HEK293 (cell line): ENCODE data around the gene PRKAG2.

Experiments
- CTCF ChIA-PET: fragments of 350-600 bp; formaldehyde crosslinking; extraction: SDS; loops from one replicate; lab custom pipeline; 2021; ENCODE audit warnings: antibody characterized with exemption; lab: Yijun Ruan, JAX
- POLR2A ChIA-PET: fragments of 300-600 bp; formaldehyde crosslinking; extraction: SDS; loops from one replicate; lab custom pipeline; 2020; ENCODE audit warnings: antibody characterized with exemption, inconsistent platforms; lab: Yijun Ruan, JAX
- H3K27ac ChIP-seq: fragments of 200-500 bp; sonication (Bioruptor generic); 2 replicates; pipeline ENCODE4 v1.5.1; 2014; ENCODE audit warnings: low read depth, low read length, control low read depth, inconsistent platforms; ENCODE audit errors: extremely low read depth
- H3K36me3 ChIP-seq, 2 experiments: fragments of 200-500 bp in 1 of 2; sonication (Bioruptor generic) in 1 of 2; 1 replicate in 1 of 2; 2 replicates in 1 of 2; pipeline ENCODE4 v1.5.1; 2014 to 2017; ENCODE audit warnings: inconsistent platforms in 2 of 2, low read length in 2 of 2; ENCODE audit not compliant: control insufficient read depth in 2 of 2, insufficient read depth in 1 of 2
- H3K4me1 ChIP-seq: fragments of 200-500 bp; sonication (Bioruptor generic); 2 replicates; pipeline ENCODE4 v1.5.1; 2014; ENCODE audit warnings: mild to moderate bottlenecking, low read length, inconsistent platforms; ENCODE audit not compliant: control insufficient read depth, insufficient read depth
- H3K4me3 ChIP-seq: 2 replicates; pipeline ENCODE4 v1.5.1; 2011; ENCODE audit warnings: low read depth, mild to moderate bottlenecking, control low read depth, low read length, moderate library complexity
- H3K9me3 ChIP-seq: fragments of 200-500 bp; sonication (Bioruptor generic); 2 replicates; pipeline ENCODE4 v1.5.1; 2014; ENCODE audit warnings: low read depth, low read length, inconsistent platforms; ENCODE audit not compliant: control insufficient read depth, insufficient read depth
- EGR2 ChIP-seq: fragments of 450-650 bp; formaldehyde crosslinking; IDR thresholded peaks from 2 replicates; pipeline ENCODE4 v1.5.1; 2016; ENCODE audit warnings: low read depth, missing biosample characterization, missing genetic modification characterization
- GLI4 ChIP-seq: fragments of 450-650 bp; formaldehyde crosslinking; IDR thresholded peaks from 2 replicates; pipeline ENCODE4 v1.5.1; 2016; ENCODE audit warnings: missing biosample characterization, missing genetic modification characterization
- KLF10 ChIP-seq: fragments of 450-650 bp; IDR thresholded peaks from 2 replicates; pipeline ENCODE4 v1.5.1; 2018; ENCODE audit warnings: missing biosample characterization, mild to moderate bottlenecking, missing genetic modification characterization
- KLF9 ChIP-seq: fragments of 450-650 bp; formaldehyde crosslinking; IDR thresholded peaks from 2 replicates; pipeline ENCODE4 v1.5.1; 2016; ENCODE audit warnings: missing biosample characterization, missing genetic modification characterization, low read depth
- SP3 ChIP-seq: fragments of 450-650 bp; formaldehyde crosslinking; IDR thresholded peaks from 2 replicates; pipeline ENCODE4 v1.5.1; 2016; ENCODE audit warnings: missing biosample characterization, missing genetic modification characterization
- ZBTB1 ChIP-seq: fragments of 450-650 bp; formaldehyde crosslinking; IDR thresholded peaks from 2 replicates; pipeline ENCODE4 v1.5.1; 2016; ENCODE audit warnings: missing biosample characterization, missing genetic modification characterization
- ZBTB17 ChIP-seq: fragments of 450-650 bp; formaldehyde crosslinking; IDR thresholded peaks from 2 replicates; pipeline ENCODE4 v1.5.1; 2016; ENCODE audit warnings: missing biosample characterization, missing genetic modification characterization
- ZNF19 ChIP-seq: fragments of 450-650 bp; formaldehyde crosslinking; IDR thresholded peaks from 2 replicates; pipeline ENCODE4; 2016; ENCODE audit warnings: missing biosample characterization, missing genetic modification characterization, low read depth
- ZNF202 ChIP-seq: fragments of 450-650 bp; formaldehyde crosslinking; IDR thresholded peaks from 2 replicates; pipeline ENCODE4 v1.5.1; 2016; ENCODE audit warnings: missing biosample characterization, missing genetic modification characterization, borderline replicate concordance
- ZNF324 ChIP-seq: fragments of 450-650 bp; formaldehyde crosslinking; IDR thresholded peaks from 2 replicates; pipeline ENCODE4 v1.5.1; 2016; ENCODE audit warnings: missing biosample characterization, missing genetic modification characterization
- ZNF350 ChIP-seq: fragments of 450-650 bp; formaldehyde crosslinking; IDR thresholded peaks from 2 replicates; pipeline ENCODE4 v1.5.0; 2017; ENCODE audit warnings: missing biosample characterization, mild to moderate bottlenecking, missing genetic modification characterization
- ZNF366 ChIP-seq: fragments of 450-650 bp; formaldehyde crosslinking; conservative IDR thresholded peaks from 2 replicates; pipeline ENCODE4 v1.5.1; 2016; ENCODE audit warnings: missing biosample characterization, missing genetic modification characterization
- ZNF423 ChIP-seq: fragments of 450-650 bp; formaldehyde crosslinking; IDR thresholded peaks from 2 replicates; pipeline ENCODE4 v1.5.1; 2016; ENCODE audit warnings: missing biosample characterization, missing genetic modification characterization
- ZNF610 ChIP-seq: fragments of 450-650 bp; formaldehyde crosslinking; IDR thresholded peaks from 2 replicates; pipeline ENCODE4 v1.5.1; 2016; ENCODE audit warnings: missing biosample characterization, missing genetic modification characterization, borderline replicate concordance
- ZNF664 ChIP-seq: fragments of 450-650 bp; formaldehyde crosslinking; IDR thresholded peaks from 2 replicates; pipeline ENCODE4 v1.5.1; 2016; ENCODE audit warnings: missing biosample characterization, missing genetic modification characterization
- TF ChIP-seq, protein P1 (sequence below): fragments of 450-650 bp; formaldehyde crosslinking; IDR thresholded peaks from 2 replicates; pipeline ENCODE4 v1.5.1; 2017; ENCODE audit warnings: missing biosample characterization, missing genetic modification characterization
- TF ChIP-seq, protein P2 (sequence below): fragments of 450-650 bp; formaldehyde crosslinking; IDR thresholded peaks from 2 replicates; pipeline ENCODE4 v1.5.1; 2016; ENCODE audit warnings: missing biosample characterization, missing genetic modification characterization
- TF ChIP-seq, protein P3 (sequence below): fragments of 450-650 bp; formaldehyde crosslinking; IDR thresholded peaks from 2 replicates; pipeline ENCODE4 v1.5.1; 2016; ENCODE audit warnings: missing biosample characterization, missing genetic modification characterization
- TF ChIP-seq, protein P4 (sequence below): fragments of 450-650 bp; formaldehyde crosslinking; optimal IDR thresholded peaks from 2 replicates; pipeline ENCODE3; 2016; ENCODE audit warnings: missing biosample characterization, mild to moderate bottlenecking, missing genetic modification characterization
- TF ChIP-seq, protein P5 (sequence below): fragments of 450-650 bp; formaldehyde crosslinking; IDR thresholded peaks from 2 replicates; pipeline ENCODE4 v1.5.1; 2016; ENCODE audit warnings: missing biosample characterization, missing genetic modification characterization
- TF ChIP-seq, protein P6 (sequence below): fragments of 450-650 bp; formaldehyde crosslinking; IDR thresholded peaks from 2 replicates; pipeline ENCODE4 v1.5.1; 2016; ENCODE audit warnings: missing biosample characterization, missing genetic modification characterization
- TF ChIP-seq, protein P7 (sequence below): fragments of 450-650 bp; formaldehyde crosslinking; IDR thresholded peaks from 2 replicates; pipeline ENCODE4 v1.5.1; 2016; ENCODE audit warnings: missing biosample characterization, missing genetic modification characterization, borderline replicate concordance

PRKAG2 gene

DNA sequence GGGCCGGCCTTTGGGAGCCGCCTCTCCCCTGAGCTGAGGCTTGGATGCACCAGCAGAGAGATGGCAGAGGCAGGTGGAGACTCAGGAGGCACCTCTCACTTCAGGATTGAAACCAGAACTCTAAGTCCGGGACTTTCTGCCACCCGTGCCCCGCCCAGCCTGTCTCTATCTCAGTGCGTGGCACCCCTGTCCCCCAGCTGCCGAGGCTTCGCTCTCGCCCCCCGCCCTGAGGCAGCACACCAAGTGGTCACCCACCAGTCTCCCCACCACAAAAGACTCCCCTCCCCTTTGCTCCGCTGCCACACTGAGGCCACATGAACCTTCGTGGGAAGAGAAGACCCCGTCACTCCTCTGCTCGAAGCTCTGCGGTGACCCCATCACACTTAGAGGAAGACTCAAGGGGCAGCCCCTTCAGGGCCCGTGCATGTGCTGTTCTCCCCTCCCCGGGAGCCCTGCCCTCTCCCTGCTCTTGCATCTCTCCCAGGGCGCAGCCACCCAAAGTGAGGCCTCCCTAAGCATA is 166.7 kb downstream of the PRKAG2 start:
- POLR2A ChIA-PET, result no interaction called here
- no peak overlapping the region for H3K27ac ChIP-seq
- CTCF ChIA-PET, result interaction anchor here (0.7 kb wide), 2 partner anchors 67 to 90 kb away, joined by 3 to 4 read pairs; no protein-coding TSS in a partner anchor
- peaks cover 0 to 9% of the 10 kb centered on the region in 2 experiments; a peak in 1 of 3 replicates for H3K36me3 ChIP-seq
- no peak overlapping the region for H3K4me3 ChIP-seq
- TF ChIP-seq, protein P1, sequence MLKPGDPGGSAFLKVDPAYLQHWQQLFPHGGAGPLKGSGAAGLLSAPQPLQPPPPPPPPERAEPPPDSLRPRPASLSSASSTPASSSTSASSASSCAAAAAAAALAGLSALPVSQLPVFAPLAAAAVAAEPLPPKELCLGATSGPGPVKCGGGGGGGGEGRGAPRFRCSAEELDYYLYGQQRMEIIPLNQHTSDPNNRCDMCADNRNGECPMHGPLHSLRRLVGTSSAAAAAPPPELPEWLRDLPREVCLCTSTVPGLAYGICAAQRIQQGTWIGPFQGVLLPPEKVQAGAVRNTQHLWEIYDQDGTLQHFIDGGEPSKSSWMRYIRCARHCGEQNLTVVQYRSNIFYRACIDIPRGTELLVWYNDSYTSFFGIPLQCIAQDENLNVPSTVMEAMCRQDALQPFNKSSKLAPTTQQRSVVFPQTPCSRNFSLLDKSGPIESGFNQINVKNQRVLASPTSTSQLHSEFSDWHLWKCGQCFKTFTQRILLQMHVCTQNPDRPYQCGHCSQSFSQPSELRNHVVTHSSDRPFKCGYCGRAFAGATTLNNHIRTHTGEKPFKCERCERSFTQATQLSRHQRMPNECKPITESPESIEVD (tag by site-specific recombination), result no peak
- no peak for TF ChIP-seq ZNF19 (tag by site-specific recombination)
- TF ChIP-seq, protein P2, sequence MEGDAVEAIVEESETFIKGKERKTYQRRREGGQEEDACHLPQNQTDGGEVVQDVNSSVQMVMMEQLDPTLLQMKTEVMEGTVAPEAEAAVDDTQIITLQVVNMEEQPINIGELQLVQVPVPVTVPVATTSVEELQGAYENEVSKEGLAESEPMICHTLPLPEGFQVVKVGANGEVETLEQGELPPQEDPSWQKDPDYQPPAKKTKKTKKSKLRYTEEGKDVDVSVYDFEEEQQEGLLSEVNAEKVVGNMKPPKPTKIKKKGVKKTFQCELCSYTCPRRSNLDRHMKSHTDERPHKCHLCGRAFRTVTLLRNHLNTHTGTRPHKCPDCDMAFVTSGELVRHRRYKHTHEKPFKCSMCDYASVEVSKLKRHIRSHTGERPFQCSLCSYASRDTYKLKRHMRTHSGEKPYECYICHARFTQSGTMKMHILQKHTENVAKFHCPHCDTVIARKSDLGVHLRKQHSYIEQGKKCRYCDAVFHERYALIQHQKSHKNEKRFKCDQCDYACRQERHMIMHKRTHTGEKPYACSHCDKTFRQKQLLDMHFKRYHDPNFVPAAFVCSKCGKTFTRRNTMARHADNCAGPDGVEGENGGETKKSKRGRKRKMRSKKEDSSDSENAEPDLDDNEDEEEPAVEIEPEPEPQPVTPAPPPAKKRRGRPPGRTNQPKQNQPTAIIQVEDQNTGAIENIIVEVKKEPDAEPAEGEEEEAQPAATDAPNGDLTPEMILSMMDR, result no peak
- TF ChIP-seq ZNF423 (tag by site-specific recombination), result no peak
- no peak for TF ChIP-seq KLF9
- no peak for TF ChIP-seq ZNF610 (tag by site-specific recombination)
- TF ChIP-seq EGR2, result no peak
- no peak for TF ChIP-seq ZNF350 (tag by site-specific recombination)
- TF ChIP-seq ZBTB1 (tag by site-specific recombination), result no peak
- no peak for TF ChIP-seq ZNF324 (tag by site-specific recombination)
- TF ChIP-seq, all 188 proteins: peak for 0
- Histone ChIP-seq H3K4me1 (no peaks in the 10 kb centered on the region), H3K9me3 (no peaks in the 10 kb centered on the region)

DNA sequence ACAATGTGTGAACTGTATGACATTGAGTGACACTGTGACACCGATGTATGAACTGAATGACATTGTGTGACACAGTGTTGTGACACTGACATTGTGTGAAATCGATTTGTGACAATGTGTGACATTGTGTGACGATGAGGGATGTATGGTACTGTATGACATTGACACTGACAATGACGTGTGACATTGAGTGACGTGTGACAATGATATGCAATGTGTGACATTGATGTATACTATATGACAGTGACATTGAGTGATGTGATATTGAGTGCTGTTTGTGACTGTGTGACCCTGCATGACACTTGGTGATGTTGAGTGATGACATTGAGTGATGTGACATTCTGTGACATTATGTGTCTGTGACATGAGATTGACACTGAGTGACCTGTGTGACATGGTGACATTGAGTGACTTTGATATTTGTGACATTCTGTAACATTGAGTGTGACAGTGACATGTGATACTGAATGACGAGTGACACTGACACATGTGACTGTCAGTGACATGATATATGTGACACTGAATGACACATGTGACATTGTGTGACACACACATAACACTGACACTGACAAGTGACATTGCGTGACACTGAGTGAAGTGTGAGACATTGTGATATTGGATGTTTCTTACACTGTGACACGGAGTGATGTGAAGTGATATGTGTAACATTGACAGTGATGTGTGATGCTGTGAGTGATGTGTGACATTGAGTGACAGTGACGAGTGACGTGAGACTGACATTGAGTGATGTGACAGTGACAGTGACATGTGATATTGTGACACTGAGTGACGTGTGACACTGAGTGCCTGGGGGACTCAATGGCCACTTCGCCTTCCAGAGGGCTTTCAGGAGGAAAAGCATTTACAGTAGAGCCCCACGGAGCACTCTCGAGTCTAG is 167.5 kb downstream of the PRKAG2 start:
- POLR2A ChIA-PET, result no interaction called here
- Histone ChIP-seq H3K4me3 (no peak overlapping the region), H3K36me3 (peaks cover 0 to 9% of the 10 kb centered on the region in 2 experiments; a peak in 1 of 3 replicates), H3K9me3 (no peaks in the 10 kb centered on the region), H3K4me1 (no peaks in the 10 kb centered on the region), H3K27ac (no peak overlapping the region)
- CTCF ChIA-PET, result interaction anchor here (0.7 kb wide), 2 partner anchors 66 to 89 kb away, joined by 3 to 4 read pairs; no protein-coding TSS in a partner anchor
- TF ChIP-seq, protein P3, sequence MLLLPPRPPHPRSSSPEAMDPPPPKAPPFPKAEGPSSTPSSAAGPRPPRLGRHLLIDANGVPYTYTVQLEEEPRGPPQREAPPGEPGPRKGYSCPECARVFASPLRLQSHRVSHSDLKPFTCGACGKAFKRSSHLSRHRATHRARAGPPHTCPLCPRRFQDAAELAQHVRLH (tag by site-specific recombination), result no peak
- TF ChIP-seq, protein P4, sequence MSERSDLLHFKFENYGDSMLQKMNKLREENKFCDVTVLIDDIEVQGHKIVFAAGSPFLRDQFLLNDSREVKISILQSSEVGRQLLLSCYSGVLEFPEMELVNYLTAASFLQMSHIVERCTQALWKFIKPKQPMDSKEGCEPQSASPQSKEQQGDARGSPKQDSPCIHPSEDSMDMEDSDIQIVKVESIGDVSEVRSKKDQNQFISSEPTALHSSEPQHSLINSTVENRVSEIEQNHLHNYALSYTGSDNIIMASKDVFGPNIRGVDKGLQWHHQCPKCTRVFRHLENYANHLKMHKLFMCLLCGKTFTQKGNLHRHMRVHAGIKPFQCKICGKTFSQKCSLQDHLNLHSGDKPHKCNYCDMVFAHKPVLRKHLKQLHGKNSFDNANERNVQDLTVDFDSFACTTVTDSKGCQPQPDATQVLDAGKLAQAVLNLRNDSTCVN, result no peak
- no peak for TF ChIP-seq ZNF664 (tag by site-specific recombination)
- TF ChIP-seq, protein P5, sequence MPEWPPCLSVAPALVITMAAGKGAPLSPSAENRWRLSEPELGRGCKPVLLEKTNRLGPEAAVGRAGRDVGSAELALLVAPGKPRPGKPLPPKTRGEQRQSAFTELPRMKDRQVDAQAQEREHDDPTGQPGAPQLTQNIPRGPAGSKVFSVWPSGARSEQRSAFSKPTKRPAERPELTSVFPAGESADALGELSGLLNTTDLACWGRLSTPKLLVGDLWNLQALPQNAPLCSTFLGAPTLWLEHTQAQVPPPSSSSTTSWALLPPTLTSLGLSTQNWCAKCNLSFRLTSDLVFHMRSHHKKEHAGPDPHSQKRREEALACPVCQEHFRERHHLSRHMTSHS (tag by site-specific recombination), result no peak
- peak; percentile 76; the same call in 1 of the 2 replicates for TF ChIP-seq GLI4 (tag by site-specific recombination)
- no peak for TF ChIP-seq ZNF202 (tag by site-specific recombination)
- TF ChIP-seq, protein P6, sequence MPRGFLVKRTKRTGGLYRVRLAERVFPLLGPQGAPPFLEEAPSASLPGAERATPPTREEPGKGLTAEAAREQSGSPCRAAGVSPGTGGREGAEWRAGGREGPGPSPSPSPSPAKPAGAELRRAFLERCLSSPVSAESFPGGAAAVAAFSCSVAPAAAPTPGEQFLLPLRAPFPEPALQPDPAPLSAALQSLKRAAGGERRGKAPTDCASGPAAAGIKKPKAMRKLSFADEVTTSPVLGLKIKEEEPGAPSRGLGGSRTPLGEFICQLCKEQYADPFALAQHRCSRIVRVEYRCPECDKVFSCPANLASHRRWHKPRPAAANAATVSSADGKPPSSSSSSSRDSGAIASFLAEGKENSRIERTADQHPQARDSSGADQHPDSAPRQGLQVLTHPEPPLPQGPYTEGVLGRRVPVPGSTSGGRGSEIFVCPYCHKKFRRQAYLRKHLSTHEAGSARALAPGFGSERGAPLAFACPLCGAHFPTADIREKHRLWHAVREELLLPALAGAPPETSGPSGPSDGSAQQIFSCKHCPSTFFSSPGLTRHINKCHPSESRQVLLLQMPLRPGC (tag by site-specific recombination), result no peak
- TF ChIP-seq, protein P7, sequence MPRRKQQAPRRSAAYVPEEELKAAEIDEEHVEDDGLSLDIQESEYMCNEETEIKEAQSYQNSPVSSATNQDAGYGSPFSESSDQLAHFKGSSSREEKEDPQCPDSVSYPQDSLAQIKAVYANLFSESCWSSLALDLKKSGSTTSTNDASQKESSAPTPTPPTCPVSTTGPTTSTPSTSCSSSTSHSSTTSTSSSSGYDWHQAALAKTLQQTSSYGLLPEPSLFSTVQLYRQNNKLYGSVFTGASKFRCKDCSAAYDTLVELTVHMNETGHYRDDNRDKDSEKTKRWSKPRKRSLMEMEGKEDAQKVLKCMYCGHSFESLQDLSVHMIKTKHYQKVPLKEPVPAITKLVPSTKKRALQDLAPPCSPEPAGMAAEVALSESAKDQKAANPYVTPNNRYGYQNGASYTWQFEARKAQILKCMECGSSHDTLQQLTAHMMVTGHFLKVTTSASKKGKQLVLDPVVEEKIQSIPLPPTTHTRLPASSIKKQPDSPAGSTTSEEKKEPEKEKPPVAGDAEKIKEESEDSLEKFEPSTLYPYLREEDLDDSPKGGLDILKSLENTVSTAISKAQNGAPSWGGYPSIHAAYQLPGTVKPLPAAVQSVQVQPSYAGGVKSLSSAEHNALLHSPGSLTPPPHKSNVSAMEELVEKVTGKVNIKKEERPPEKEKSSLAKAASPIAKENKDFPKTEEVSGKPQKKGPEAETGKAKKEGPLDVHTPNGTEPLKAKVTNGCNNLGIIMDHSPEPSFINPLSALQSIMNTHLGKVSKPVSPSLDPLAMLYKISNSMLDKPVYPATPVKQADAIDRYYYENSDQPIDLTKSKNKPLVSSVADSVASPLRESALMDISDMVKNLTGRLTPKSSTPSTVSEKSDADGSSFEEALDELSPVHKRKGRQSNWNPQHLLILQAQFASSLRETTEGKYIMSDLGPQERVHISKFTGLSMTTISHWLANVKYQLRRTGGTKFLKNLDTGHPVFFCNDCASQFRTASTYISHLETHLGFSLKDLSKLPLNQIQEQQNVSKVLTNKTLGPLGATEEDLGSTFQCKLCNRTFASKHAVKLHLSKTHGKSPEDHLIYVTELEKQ (tag by site-specific recombination), result peak; percentile 97
- no peak for TF ChIP-seq ZBTB17 (tag by site-specific recombination)
- no peak for TF ChIP-seq ZNF366 (tag by site-specific recombination)
- no peak for TF ChIP-seq SP3 (tag by site-specific recombination)
- no peak for TF ChIP-seq KLF10 (tag by site-specific recombination)
